Gastroesophageal sphincter (tissue), 4 donors: Measurements from ENCODE around the gene CCL5. TPM values are rescaled to one million over a fixed set of nuclear protein-coding genes. Genes with fewer than 3 reads are reported as not detected.

Experiments used
- ATAC-seq: fragments of 150-250 bp; one replicate; pipeline ENCODE4 v1.9.1; 2016; ENCODE audit warnings: mild to moderate bottlenecking, moderate library complexity
- H3K27ac ChIP-seq, 4 donors: fragments of 200-600 bp; sonication (generic) in 3 of 4; 1 replicate in 3 of 4; 2 replicates in 1 of 4; pipeline ENCODE4 v1.5.1; 2016 to 2019
- H3K27me3 ChIP-seq: fragments of 200-600 bp; sonication (generic); one replicate; pipeline ENCODE4 v1.5.1; 2019
- H3K36me3 ChIP-seq, 2 donors: fragments of 200-600 bp; sonication (generic); one replicate each; pipeline ENCODE4 v1.5.1; 2019; ENCODE audit warnings: control low read depth in 1 of 2
- H3K4me1 ChIP-seq, 3 donors: fragments of 200-600 bp; sonication (generic); 1 replicate in 2 of 3; 2 replicates in 1 of 3; pipeline ENCODE4 v1.5.1; 2016 to 2019; ENCODE audit warnings: control low read depth in 2 of 3
- H3K4me3 ChIP-seq, 2 donors: fragments of 200-600 bp; sonication (generic); one replicate each; pipeline ENCODE4 v1.5.1; 2019; ENCODE audit warnings: mild to moderate bottlenecking in 1 of 2, moderate library complexity in 1 of 2
- H3K9me3 ChIP-seq, 3 donors: fragments of 200-600 bp; sonication (generic); one replicate each; pipeline ENCODE4 v1.5.1; 2017 to 2019; ENCODE audit warnings: control low read depth in 2 of 3
- CTCF ChIP-seq, 4 experiments: fragments of 200-600 bp in 2 of 4; fragments of 450-650 bp in 2 of 4; sonication (generic) in 1 of 4; IDR thresholded peaks; one replicate each; pipeline ENCODE4 v1.5.1; 2017 to 2019; ENCODE audit warnings: antibody characterized with exemption in 4 of 4, mild to moderate bottlenecking in 2 of 4, moderate library complexity in 2 of 4
- EP300 ChIP-seq: sonication (generic); formaldehyde crosslinking; IDR thresholded peaks from one replicate; pipeline ENCODE4 v1.6.1; 2017; ENCODE audit warnings: antibody characterized with exemption, mild to moderate bottlenecking
- POLR2A ChIP-seq, 2 donors: fragments of 450-650 bp; IDR thresholded peaks; one replicate each; pipeline ENCODE4 v1.6.1; 2017; ENCODE audit warnings: antibody characterized with exemption in 2 of 2, mild to moderate bottlenecking in 2 of 2, moderate library complexity in 1 of 2
- POLR2AphosphoS5 ChIP-seq: sonication (generic); formaldehyde crosslinking; IDR thresholded peaks from one replicate; pipeline ENCODE4 v1.6.1; 2017; ENCODE audit warnings: antibody characterized with exemption
- WGBS, 2 donors: methylation state at CpG; one replicate each; pipeline ENCODE4 v1.1.5; 2018; ENCODE audit warnings: low coverage in 1 of 2; 5-methylcytosine and 5-hydroxymethylcytosine counted together
- total RNA-seq, 4 donors: library from RNA; depleted of rRNA; stranded (reverse); fragments of >200 nt; gene quantifications; one replicate each; pipeline ENCODE4 v1.1.0, GENCODE V29; 2016

The CCL5 gene
- total RNA-seq, 4 donors from 2014 or later, result 0.78 to 3.8 (median 2.2) TPM

DNA sequence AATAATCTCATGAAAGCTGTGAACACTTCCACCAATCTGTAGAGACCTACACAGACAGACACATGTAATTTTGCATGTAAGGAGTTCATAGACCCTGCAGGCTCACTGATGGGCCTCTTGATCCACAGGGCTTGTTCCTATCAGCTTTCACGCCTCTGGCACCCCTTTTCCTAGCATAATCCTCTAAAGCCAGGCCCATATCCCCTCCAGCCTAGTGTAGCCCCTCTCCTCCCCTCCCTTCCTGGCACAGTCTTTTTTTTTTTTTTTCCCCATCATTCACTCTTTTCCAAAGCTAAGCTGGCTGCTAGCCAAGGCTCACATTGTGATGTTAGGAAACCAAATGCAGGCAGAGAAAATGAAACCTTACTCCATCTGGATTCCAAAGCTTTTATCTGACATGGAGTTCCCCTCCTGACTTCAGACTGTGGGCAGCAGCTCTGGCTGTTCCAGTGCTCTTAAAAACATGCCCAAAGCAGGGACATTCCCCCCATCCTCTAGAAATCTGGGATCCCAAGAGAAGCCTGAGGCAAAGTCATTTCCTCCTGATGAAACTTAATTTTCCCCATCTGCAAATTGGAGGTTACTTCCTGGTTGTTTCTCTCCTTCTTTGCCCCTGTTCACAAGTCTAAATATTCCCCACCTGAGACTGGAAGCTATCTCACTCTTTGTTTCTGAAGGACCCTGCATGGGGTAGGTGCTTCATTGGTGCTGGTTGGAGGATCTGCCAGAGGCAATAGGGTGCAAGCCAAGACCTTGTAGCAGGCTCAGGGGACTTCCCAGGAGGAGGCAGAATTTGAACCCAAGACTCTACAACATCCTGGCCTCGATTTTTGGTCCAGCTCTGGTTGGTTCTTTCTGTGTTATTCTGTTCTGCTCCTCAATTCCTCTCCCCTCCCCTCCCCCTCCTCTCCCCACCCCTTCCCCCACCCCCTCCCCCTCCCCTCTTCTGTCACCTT lies 9.9 kb upstream of the CCL5 start:
- Histone ChIP-seq H3K27me3 (no peaks in the 10 kb centered on the region), H3K4me3 (no peak overlapping the region), H3K4me1 (peaks cover 0 to 7% (median 0%) of the 10 kb centered on the region in 3 donors), H3K9me3 (no peaks in the 10 kb centered on the region), H3K36me3 (no peaks in the 10 kb centered on the region), H3K27ac (no peak overlapping the region)
- ATAC-seq, result no peak
- 63 to 100% methylated on average over 1 to 2 of the region's 2 CpGs for WGBS, 2 donors
- TF ChIP-seq EP300, result no peak
- no peak for TF ChIP-seq CTCF (IDR thresholded peaks at IDR 0.05)
- TF ChIP-seq POLR2AphosphoS5, result no peak
- TF ChIP-seq POLR2A (IDR thresholded peaks at IDR 0.05), result no peak

GRCh38 chr17:35889241-35889640 lies 9.1 kb upstream of the CCL5 start:
- TF ChIP-seq POLR2AphosphoS5, result no peak
- TF ChIP-seq POLR2A (IDR thresholded peaks at IDR 0.05), result no peak
- no peak for TF ChIP-seq EP300
- TF ChIP-seq CTCF (IDR thresholded peaks at IDR 0.05), result no peak
- WGBS, 2 donors, result 71 to 74% methylated on average over 2 of the region's 2 CpGs
- Histone ChIP-seq H3K4me1 (peaks cover 0 to 7% (median 0%) of the 10 kb centered on the region in 3 donors), H3K9me3 (no peaks in the 10 kb centered on the region), H3K36me3 (no peaks in the 10 kb centered on the region), H3K4me3 (no peak overlapping the region), H3K27ac (no peak overlapping the region), H3K27me3 (no peaks in the 10 kb centered on the region)
- ATAC-seq, result no peak

DNA sequence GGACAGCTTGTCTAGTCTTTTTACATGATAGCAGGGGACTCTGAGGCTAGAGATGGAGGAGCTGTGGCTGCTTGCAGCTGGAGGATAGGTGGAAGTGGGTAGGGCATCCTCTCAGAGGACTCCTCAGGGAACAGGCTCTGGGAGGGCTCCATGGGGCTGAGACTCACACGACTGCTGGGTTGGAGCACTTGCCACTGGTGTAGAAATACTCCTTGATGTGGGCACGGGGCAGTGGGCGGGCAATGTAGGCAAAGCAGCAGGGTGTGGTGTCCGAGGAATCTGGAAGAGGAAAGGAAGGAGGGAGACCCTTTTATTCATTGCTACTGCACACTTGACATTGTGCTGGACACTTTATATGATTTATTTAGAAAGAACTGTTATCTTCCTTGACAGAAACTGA lies 1.8 kb downstream of the CCL5 start:
- H3K4me3 ChIP-seq, result no peak overlapping the region
- ATAC-seq, result no peak
- H3K9me3 ChIP-seq, result no peaks in the 10 kb centered on the region
- WGBS, 2 donors, result 73% methylated on average over 2 of the region's 4 CpGs; no CpG with 5 or more reads in 1 of the 2 donors
- H3K27ac ChIP-seq, result no peak overlapping the region
- no peaks in the 10 kb centered on the region for H3K27me3 ChIP-seq
- no peaks in the 10 kb centered on the region for H3K4me1 ChIP-seq
- H3K36me3 ChIP-seq, result no peaks in the 10 kb centered on the region
- TF ChIP-seq CTCF (IDR thresholded peaks at IDR 0.05) (no peak), POLR2AphosphoS5 (no peak), POLR2A (IDR thresholded peaks at IDR 0.05) (no peak), EP300 (no peak)

DNA sequence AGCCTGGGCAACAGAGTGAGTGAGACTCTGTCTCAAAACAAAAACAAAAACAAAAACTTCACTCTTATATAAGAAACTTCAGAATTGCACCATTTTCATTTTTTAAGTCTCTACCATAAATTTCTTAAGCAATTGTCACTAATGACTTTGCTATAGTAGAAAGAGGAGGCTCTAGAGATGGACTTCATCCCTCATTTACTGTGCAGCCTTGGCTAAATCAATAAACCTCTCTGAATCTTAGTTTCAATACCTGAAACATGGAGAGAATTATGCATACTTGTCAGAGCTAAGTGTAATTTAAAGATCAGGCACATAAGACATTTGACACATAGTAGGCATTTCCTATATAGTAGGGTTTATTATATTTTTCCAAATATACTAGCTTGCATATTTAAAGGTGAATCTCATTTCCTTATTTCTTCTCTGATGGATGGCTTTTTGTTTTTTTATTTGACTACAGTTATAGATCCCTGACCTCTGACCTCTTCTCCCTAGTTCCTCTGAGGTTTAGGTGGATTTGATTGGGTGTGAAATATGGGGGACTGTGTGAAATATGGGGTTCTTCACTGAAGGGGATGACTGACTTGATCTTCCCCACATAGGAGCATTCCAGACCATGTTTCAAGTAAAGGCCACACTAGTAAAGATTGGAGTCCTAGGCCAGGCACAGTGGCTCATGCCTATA lies 2.7 kb downstream of the CCL5 start:
- Histone ChIP-seq H3K27me3 (no peaks in the 10 kb centered on the region), H3K27ac (no peak overlapping the region), H3K4me3 (no peak overlapping the region), H3K36me3 (no peaks in the 10 kb centered on the region), H3K9me3 (no peaks in the 10 kb centered on the region), H3K4me1 (no peaks in the 10 kb centered on the region)
- ATAC-seq, result no peak
- TF ChIP-seq EP300 (no peak), CTCF (IDR thresholded peaks at IDR 0.05) (no peak), POLR2AphosphoS5 (no peak), POLR2A (IDR thresholded peaks at IDR 0.05) (no peak)
